ENCODE results near the gene TMEM169.

The TMEM169 gene

DNA sequence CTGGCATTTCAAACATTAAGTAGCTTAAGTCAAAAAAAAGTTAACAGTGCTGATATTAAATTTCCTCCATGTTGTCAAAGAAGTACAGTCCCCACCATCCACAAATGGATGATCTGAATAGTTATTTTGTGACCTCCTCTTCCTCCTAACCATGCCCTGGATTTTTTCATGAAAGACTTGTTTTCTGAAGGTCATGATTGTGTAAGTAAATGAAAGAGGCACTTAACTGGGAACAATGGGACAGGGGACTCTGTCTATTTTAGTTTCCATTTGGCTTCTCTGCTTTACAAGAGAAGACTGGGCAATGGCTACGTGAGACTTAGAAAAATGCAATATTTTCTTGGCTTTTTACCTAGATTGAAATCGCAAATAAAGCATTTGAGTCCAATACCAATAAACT, 32.3 kb upstream of the TMEM169 start:
- H3K4me2 ChIP-seq (ENCODE audit: low read length), result no peak overlapping the region
- TF ChIP-seq EZH2phosphoT487 (IDR thresholded peaks at IDR 0.05; ENCODE audit: borderline replicate concordance, low read length), result no peak
- TF ChIP-seq, protein P1, sequence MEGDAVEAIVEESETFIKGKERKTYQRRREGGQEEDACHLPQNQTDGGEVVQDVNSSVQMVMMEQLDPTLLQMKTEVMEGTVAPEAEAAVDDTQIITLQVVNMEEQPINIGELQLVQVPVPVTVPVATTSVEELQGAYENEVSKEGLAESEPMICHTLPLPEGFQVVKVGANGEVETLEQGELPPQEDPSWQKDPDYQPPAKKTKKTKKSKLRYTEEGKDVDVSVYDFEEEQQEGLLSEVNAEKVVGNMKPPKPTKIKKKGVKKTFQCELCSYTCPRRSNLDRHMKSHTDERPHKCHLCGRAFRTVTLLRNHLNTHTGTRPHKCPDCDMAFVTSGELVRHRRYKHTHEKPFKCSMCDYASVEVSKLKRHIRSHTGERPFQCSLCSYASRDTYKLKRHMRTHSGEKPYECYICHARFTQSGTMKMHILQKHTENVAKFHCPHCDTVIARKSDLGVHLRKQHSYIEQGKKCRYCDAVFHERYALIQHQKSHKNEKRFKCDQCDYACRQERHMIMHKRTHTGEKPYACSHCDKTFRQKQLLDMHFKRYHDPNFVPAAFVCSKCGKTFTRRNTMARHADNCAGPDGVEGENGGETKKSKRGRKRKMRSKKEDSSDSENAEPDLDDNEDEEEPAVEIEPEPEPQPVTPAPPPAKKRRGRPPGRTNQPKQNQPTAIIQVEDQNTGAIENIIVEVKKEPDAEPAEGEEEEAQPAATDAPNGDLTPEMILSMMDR (IDR thresholded peaks at IDR 0.05; ENCODE audit: low read depth, low read length, poor library complexity, severe bottlenecking), result no peak
- no peaks in the 10 kb centered on the region for H3K9me3 ChIP-seq (ENCODE audit: control insufficient read depth, insufficient read depth, low read length)
- H3K4me3 ChIP-seq (ENCODE audit: low read length), result no peak overlapping the region
- H4K20me1 ChIP-seq (ENCODE audit: control insufficient read depth, insufficient read depth, low read depth, low read length), result no peaks in the 10 kb centered on the region
- no peaks in the 10 kb centered on the region for H3F3A ChIP-seq (ENCODE audit: control insufficient read depth, insufficient read depth)
- H3K79me2 ChIP-seq (ENCODE audit: control insufficient read depth, low read length), result no peaks in the 10 kb centered on the region
- no peaks in the 10 kb centered on the region for H3K9me2 ChIP-seq (replicated peaks; ENCODE audit: control insufficient read depth, low read length)
- H3K36me3 ChIP-seq (ENCODE audit: control insufficient read depth, low read length), result no peaks in the 10 kb centered on the region
- H3K27ac ChIP-seq (ENCODE audit: low read depth, low read length), result no peak overlapping the region
- H3K4me1 ChIP-seq (ENCODE audit: control insufficient read depth, low read length), result no peaks in the 10 kb centered on the region
- no peaks in the 10 kb centered on the region for H3K27me3 ChIP-seq (ENCODE audit: control insufficient read depth, low read length)

DNA sequence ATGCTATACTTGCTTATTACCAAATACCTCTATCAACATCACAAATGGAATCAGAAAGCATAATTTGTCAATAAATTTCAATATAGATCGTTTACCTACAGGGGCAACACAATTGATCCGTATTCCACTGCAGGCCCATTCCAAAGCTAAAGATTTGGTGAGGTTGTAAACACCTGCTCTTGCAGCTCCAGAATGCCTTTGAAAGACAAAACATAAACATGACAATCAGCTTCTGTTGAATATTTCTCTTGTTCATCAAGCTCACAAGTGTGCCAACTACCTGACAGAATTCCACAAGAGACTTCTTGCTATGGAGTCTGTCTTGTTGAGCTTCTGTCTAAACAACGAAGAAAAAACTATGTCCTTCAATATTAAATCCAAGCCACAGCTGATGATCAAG, 30.4 kb upstream of the TMEM169 start:
- H4K20me1 ChIP-seq (ENCODE audit: control insufficient read depth, insufficient read depth, low read depth, low read length), result no peaks in the 10 kb centered on the region
- no peak overlapping the region for H3K4me2 ChIP-seq (ENCODE audit: low read length)
- H3K36me3 ChIP-seq (ENCODE audit: control insufficient read depth, low read length), result no peaks in the 10 kb centered on the region
- no peaks in the 10 kb centered on the region for H3K27me3 ChIP-seq (ENCODE audit: control insufficient read depth, low read length)
- TF ChIP-seq EZH2phosphoT487 (IDR thresholded peaks at IDR 0.05; ENCODE audit: borderline replicate concordance, low read length), result no peak
- TF ChIP-seq, protein P1 (IDR thresholded peaks at IDR 0.05; ENCODE audit: low read depth, low read length, poor library complexity, severe bottlenecking), result no peak
- H3F3A ChIP-seq (ENCODE audit: control insufficient read depth, insufficient read depth), result no peaks in the 10 kb centered on the region
- no peaks in the 10 kb centered on the region for H3K4me1 ChIP-seq (ENCODE audit: control insufficient read depth, low read length)
- H3K9me3 ChIP-seq (ENCODE audit: control insufficient read depth, insufficient read depth, low read length), result no peaks in the 10 kb centered on the region
- H3K4me3 ChIP-seq (ENCODE audit: low read length), result no peak overlapping the region
- no peak overlapping the region for H3K27ac ChIP-seq (ENCODE audit: low read depth, low read length)
- no peaks in the 10 kb centered on the region for H3K9me2 ChIP-seq (replicated peaks; ENCODE audit: control insufficient read depth, low read length)
- H3K79me2 ChIP-seq (ENCODE audit: control insufficient read depth, low read length), result no peaks in the 10 kb centered on the region

DNA sequence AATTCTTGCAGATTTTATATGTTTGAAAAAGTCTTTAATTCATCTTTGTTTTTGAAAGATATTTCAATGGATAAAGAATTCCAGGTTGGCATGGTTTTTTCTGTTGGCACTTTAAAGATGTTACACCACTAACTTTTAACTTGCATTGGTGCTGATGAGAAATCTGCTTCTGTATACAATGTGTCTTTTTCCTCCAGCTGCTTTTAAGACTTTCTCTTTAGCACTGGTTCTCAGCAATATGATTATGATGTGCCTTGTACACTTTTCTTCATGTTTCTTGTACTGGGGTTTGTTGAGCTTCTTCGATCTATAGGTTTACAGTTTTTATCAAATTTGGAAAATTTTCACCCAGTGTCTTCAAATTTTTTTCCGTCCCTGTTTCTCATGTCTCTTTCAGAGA, 29.3 kb upstream of the TMEM169 start:
- H3K4me1 ChIP-seq (ENCODE audit: control insufficient read depth, low read length), result no peaks in the 10 kb centered on the region
- no peak overlapping the region for H3K27ac ChIP-seq (ENCODE audit: low read depth, low read length)
- no peak for TF ChIP-seq EZH2phosphoT487 (IDR thresholded peaks at IDR 0.05; ENCODE audit: borderline replicate concordance, low read length)

DNA sequence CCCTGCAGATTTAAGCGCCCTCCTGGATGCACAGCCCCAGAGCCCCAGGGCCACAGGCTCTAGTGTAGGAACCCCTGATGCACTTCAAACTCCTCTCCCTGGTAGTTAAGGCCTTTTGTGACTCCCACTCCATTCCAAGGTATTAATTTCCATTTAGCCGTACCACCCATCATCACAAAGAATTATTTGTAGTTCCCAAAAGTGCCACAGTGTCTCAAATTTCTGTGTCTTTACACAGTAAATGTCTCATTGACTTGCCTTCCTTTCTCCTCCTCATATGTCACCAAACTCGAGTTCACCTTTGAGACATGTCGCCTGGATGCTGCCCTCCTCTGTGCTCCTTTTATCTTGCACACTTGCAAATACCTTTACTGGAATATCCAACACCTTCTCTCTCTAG, 26.0 kb upstream of the TMEM169 start:
- TF ChIP-seq EZH2phosphoT487 (IDR thresholded peaks at IDR 0.05; ENCODE audit: borderline replicate concordance, low read length), result no peak
- TF ChIP-seq, protein P1 (IDR thresholded peaks at IDR 0.05; ENCODE audit: low read depth, low read length, poor library complexity, severe bottlenecking), result no peak
- Histone ChIP-seq H3K4me3 (ENCODE audit: low read length) (no peak overlapping the region), H3K4me1 (ENCODE audit: control insufficient read depth, low read length) (no peaks in the 10 kb centered on the region; the same call in 1 of the 2 replicates), H3K79me2 (ENCODE audit: control insufficient read depth, low read length) (no peaks in the 10 kb centered on the region), H3K27me3 (ENCODE audit: control insufficient read depth, low read length) (peaks cover 14% of the 10 kb centered on the region), H3K9me2 (replicated peaks; ENCODE audit: control insufficient read depth, low read length) (no peaks in the 10 kb centered on the region), H3K9me3 (ENCODE audit: control insufficient read depth, insufficient read depth, low read length) (no peaks in the 10 kb centered on the region), H3K27ac (ENCODE audit: low read depth, low read length) (no peak overlapping the region), H4K20me1 (ENCODE audit: control insufficient read depth, insufficient read depth, low read depth, low read length) (no peaks in the 10 kb centered on the region), H3F3A (ENCODE audit: control insufficient read depth, insufficient read depth) (no peaks in the 10 kb centered on the region), H3K4me2 (ENCODE audit: low read length) (no peak overlapping the region), H3K36me3 (ENCODE audit: control insufficient read depth, low read length) (no peaks in the 10 kb centered on the region)

More for the DNA sequence above, 29.3 kb upstream of the TMEM169 start:
- Histone ChIP-seq H3K4me2 (ENCODE audit: low read length) (no peak overlapping the region), H3K27me3 (ENCODE audit: control insufficient read depth, low read length) (peaks cover 1% of the 10 kb centered on the region), H4K20me1 (ENCODE audit: control insufficient read depth, insufficient read depth, low read depth, low read length) (no peaks in the 10 kb centered on the region), H3K9me2 (replicated peaks; ENCODE audit: control insufficient read depth, low read length) (no peaks in the 10 kb centered on the region), H3K4me3 (ENCODE audit: low read length) (no peak overlapping the region), H3F3A (ENCODE audit: control insufficient read depth, insufficient read depth) (no peaks in the 10 kb centered on the region), H3K79me2 (ENCODE audit: control insufficient read depth, low read length) (no peaks in the 10 kb centered on the region), H3K36me3 (ENCODE audit: control insufficient read depth, low read length) (no peaks in the 10 kb centered on the region), H3K9me3 (ENCODE audit: control insufficient read depth, insufficient read depth, low read length) (no peaks in the 10 kb centered on the region)
